GM23248 (cell line): Measurements from ENCODE around the gene NUDT9.

Experiments used
- EZH2 ChIP-seq: fragments of 200-600 bp; sonication (generic); IDR thresholded peaks from 2 replicates; pipeline ENCODE4 v1.6.1; 2018; ENCODE audit warnings: antibody characterized with exemption, mild to moderate bottlenecking; ENCODE audit not compliant: insufficient read depth, poor library complexity, severe bottlenecking
- EZH2phosphoT487 ChIP-seq: fragments of 200-600 bp; sonication (generic); IDR thresholded peaks from 2 replicates; pipeline ENCODE4 v1.6.1; 2018; ENCODE audit warnings: antibody characterized with exemption, moderate library complexity, mild to moderate bottlenecking, low read depth; ENCODE audit not compliant: insufficient read depth

GRCh38 chr4:87489678-87490077, 67.3 kb downstream of the NUDT9 start:
- TF ChIP-seq EZH2phosphoT487 (no peak), EZH2 (no peak)
